ENCODE measurements around the gene CLDN12.
"Not testable (repeated sequence)": the region's sequence is repeated elsewhere in the genome, so short reads cannot be mapped to it uniquely, and the experiment has no call there.

The CLDN12 gene

GRCh38 chr7:90445633-90446032 lies 42.4 kb downstream of the CLDN12 start:
- DNase-seq, result no peak

- DNase-seq, result no peak
Observed at GRCh38 chr7:90446137-90446899, 43.1 kb downstream of the CLDN12 start.

- DNase-seq, result no peak
Observed at GRCh38 chr7:90453259-90453891, 50.1 kb downstream of the CLDN12 start.

- no peak for DNase-seq
Observed at GRCh38 chr7:90453931-90454330, 50.7 kb downstream of the CLDN12 start.

DNA sequence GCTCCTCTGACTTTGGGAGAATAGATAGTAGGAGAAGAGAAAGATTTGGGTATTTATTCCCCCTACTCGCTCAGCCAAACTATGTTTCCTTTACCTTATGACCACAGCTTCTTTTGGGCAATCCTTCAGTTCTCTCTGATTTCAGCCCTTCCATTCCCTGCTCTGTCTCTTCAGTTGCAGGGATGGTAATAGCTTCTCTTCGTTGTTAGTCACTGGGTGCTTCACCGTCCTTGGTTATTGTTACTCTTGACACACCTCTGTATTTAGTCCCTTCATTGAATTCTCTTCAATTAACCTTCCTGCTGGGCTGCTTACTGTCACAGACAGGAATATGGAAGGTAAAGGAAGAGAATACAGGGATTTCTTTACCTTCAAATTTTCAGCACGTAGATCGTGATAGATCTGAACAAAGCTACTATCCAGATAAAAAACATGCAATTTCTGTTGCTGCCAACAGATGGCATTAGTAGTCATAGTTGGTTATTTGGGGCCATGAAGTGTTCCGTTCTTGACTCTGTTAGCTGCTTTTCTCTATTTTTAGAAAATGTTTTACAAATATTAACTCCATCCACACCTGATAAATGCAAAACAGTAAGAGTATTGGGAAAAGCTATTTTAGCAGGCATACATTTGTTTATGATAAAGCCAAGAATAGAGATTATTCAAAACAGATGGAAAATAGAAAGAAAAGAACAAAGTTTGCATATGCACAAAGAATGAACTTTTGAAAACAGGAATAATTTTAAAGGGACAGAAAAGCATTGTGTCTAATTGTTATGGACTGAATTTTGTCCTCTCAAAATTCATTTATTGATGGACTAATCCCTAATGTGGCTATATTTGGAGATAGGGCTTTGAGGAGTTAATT lies 52.1 kb downstream of the CLDN12 start:
- peak; percentile 49 for DNase-seq

- DNase-seq, result no peak
Observed at GRCh38 chr7:90458104-90458503, 54.8 kb downstream of the CLDN12 start.

- no peak for DNase-seq
Observed at GRCh38 chr7:90459888-90460287, 56.6 kb downstream of the CLDN12 start.

DNA sequence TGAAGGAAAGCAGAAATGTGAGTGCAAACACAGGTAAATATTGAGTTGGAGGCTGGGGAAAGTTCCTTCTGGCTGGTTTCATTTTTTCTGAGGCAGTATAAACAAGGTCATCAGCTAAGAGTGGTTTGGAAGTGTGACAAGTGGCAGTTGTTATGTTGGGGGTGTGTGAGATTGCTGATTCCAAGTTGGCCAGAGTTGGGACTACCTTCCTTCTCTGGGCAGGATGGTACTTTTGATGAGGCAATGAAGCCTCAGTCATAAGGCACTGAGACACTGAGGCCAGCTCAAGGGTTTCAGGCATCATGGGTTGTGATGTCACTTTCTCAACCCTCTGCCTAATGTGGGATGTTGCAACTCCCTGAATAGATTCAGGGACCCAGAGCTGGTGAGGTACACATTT lies 58.0 kb downstream of the CLDN12 start:
- DNase-seq, result no peak

DNA sequence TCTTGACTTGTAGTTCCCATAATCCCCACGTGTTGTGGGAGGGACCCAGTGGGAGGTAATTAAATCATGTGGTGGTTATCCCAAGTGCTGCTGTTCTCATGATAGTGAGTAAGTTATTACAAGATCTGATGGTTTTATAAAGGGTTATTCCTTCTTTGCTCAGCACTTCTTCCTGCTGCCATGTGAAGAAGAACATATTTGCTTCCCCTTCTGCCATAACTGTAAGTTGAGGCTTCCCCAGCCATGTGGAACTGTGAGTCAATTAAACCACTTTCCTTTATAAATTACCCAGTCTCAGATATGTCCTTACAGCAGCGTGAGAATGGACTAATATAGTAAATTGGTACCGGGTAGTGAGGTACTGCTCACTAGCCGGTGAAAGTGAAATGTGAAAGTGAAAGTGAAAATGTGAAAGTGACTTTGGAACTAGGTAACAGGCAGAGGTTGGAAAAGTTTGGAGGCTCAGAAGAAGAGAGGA lies 59.9 kb downstream of the CLDN12 start:
- not testable (repeated sequence) for DNase-seq
